Stimulated activated CD4-positive, alpha-beta T cell treated with anti-CD3 and anti-CD28 coated beads, TNF-alpha, amount 100 ng/mL, for 1 hour (primary cell): ENCODE data around the gene HPDL.
"Not testable (repeated sequence)": the region's sequence is repeated elsewhere in the genome, so short reads cannot be mapped to it uniquely, and the experiment has no call there.

Source experiments
- DNase-seq, 3 donors: peaks; one replicate each; pipeline ENCODE4 v3.0.0-alpha.2; 2020; ENCODE audit warnings: low read depth in 3 of 3, low spot score in 1 of 3

Gene HPDL

GRCh38 chr1:45348966-45349677, 22.4 kb downstream of the HPDL start:
- no peak for DNase-seq

- no peak for DNase-seq
Measured at GRCh38 chr1:45351508-45351907, 24.8 kb downstream of the HPDL start.

GRCh38 chr1:45353685-45354084, 27.0 kb downstream of the HPDL start:
- no peak for DNase-seq

- DNase-seq = no peak
Measured at GRCh38 chr1:45354838-45355237, 28.1 kb downstream of the HPDL start.

GRCh38 chr1:45355683-45356082, 29.0 kb downstream of the HPDL start:
- no peak for DNase-seq

- no peak for DNase-seq
Measured at GRCh38 chr1:45356186-45356585, 29.5 kb downstream of the HPDL start.

- no peak for DNase-seq
Measured at GRCh38 chr1:45359882-45360513, 33.3 kb downstream of the HPDL start.

GRCh38 chr1:45360981-45361380, 34.3 kb downstream of the HPDL start:
- DNase-seq = not testable (repeated sequence)

GRCh38 chr1:45364294-45364693, 37.6 kb downstream of the HPDL start:
- DNase-seq = no peak

GRCh38 chr1:45365051-45365450, 38.4 kb downstream of the HPDL start:
- no peak for DNase-seq

- no peak for DNase-seq
Measured at GRCh38 chr1:45370575-45370974, 43.9 kb downstream of the HPDL start.

GRCh38 chr1:45373573-45373972, 46.9 kb downstream of the HPDL start:
- no peak for DNase-seq

GRCh38 chr1:45375104-45376090, 48.7 kb downstream of the HPDL start:
- no peak for DNase-seq

GRCh38 chr1:45378184-45378583, 51.5 kb downstream of the HPDL start:
- no peak for DNase-seq
